Ramos (cell line): Measurements from ENCODE around the gene DHCR24.

ENCODE experiments used
- in situ Hi-C: fragments of 300-500 bp; cut with MboI; formaldehyde crosslinking; loops from one replicate; pipeline ENCODE4 v1.14.3; 2022; ENCODE audit warnings: low sequenced_read_pairs; ENCODE audit not compliant: unreplicated experiment

The DHCR24 gene

DNA sequence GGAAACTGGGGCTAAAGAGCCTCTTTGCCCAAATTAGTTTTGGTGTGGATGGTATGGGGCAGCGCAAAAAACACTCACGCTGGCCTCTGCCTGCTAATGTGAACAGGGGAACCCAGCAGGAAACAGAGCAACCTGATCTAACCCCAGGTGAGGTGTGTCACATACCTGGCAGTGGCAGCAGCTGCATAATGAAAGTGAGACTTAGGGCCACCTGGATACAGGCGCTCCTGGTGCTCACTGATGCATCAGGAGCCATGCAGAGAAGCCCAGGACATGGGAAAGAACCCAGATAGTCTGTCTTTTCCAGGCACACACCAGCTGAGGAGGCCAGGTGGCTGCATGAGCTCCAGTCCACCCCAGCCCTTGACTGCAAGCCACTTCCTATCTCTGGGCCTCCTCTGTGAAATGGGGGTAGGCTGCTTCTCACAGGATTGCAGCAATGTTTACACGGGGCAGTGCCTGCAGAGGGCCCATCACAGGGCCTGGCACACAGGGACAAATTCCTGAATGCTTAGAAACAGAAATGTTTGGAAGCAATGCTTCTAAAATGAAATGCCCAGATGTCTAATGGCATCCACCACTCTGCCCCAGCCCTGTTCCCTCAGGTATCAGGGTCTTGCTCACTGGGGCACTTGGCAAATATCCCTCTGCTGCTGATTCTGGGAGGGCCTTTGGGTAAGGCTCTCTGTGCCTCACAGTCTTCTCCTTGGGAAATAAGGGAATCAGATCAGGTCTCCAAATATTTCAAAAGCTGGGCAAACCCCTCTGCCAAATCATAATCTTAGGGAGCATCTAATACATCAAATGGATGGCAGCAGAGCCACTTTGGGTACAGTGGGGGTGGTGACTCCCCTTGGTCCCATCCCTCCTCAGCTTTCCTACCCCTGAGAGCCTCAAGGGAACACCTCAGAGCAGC is 19.9 kb downstream of the DHCR24 start:
- in situ Hi-C loops = no loop called here

DNA sequence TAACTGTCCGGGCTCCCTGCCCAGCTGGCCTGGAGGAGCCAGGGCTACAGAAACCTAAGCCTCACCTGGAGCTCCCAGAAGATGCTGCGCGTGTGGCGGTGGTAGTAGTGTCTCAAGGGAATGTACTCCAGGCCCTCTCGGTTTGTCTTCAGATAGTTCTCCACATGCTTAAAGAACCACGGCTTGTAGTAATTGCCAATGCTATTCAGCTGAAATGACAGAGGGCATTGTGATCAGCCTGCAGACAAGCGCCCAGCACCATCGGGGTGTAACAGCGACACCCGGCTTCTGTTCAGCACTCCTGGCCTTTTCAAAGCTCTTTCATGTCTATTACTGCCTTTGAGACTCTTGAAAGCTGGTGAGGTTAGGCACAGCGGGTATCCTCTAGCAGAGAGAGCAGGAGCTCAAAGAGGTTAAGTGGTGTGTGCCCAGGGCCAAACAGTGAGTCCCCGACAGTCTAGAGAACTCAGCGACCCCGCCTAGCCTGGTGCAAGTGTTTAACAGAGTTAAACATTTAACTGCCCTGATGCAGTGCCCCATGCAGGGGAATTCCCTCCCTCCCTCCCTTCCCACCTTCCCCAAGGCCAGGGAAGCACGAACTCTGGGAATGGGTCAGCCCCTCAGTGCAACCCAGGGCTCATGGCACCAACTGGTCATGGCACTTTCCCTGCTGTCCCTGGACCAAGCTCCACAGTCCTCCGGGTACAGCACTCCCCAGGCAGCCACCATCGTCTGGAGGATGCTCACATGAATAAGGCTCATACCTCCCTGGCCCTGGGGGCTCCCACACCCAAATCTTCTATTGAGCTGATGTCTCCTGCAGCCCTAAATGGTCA is 21.5 kb downstream of the DHCR24 start:
- in situ Hi-C loops = no loop called here

DNA sequence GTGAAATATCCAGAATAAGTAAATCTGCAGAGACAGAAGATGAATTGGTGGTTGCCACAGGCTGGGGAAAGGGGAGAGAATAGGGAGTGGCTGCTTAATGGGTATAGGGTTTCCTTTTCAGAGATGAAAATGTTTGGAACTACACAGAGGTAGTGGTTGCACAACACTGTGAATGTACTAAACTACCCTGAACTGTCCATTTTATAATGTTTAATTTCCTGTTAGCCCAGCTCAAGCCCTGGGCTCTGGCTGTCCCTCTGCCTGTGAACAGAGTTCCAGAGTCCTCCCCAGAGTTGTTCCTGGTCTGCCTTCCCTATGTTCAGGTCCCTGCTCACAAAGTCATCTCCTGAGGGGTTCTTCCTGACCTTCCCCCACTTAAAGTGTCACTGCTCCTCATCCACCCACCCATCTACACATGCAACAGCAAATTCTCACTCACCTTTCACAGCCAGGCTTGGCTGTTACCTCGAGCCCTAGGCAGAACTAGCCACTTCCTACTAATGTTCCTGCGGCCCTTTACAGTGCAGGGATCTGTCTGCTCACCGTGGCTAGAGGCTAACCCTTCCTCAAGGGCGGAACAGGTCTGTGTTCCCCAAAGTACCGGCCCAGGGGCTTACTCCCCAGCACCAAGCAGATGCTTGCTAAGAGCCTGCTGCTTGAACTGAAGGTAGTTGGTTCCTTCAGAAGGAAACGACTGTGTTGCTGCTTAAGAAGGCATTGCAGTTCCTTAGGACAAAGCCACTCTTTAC is 22.4 kb downstream of the DHCR24 start:
- in situ Hi-C loops = no loop called here

DNA sequence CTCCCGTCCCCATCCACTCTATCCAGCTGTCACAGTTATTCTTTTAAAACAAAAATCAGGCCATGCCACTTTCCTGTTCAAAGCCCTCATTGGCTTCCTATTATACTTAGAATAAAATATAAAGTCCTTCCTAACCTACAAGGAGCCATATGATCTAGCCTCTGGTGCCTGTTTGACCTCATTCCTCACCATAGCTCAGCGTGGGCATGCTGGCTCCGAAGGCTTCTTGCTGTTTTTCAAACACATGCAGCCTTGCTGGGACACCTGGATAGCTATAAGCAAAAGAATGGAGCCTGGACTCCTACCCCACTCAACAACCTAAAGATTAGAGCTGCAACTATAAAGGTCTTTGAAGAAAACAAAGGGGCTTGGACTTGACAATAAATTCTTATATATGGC is 23.7 kb downstream of the DHCR24 start:
- in situ Hi-C loops = no loop called here

DNA sequence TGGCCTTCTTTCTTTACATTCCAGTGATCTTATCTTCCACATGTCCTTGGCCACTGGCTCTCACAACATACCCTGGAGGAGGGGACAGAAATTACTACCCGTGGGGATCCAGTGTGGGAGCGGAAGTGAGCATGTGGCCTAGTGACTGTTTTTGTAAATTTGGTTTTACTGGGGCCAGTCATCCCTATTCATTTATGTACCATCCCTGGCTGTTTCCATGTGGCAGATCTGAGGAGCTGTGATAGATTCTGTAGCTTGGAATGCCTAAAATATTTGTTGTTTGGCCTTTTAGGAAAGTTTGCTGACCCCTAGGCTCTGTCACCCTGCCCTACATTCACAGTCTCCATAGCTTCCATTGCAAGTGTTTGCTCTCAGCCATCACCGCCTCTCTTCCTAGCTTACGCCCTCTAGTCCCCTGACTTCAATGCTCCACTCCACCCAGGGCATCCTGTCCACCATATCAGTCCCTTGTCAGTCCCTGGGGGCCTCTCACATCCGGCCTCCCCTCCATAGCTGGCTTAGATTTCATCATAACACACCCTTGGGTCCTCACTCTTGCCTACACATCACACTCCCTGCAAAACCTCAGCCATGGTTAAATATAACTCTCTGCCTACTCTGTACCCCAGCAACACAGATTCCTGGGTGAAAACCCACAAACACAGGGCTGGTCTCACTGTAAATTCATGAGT is 25.8 kb downstream of the DHCR24 start:
- in situ Hi-C loops = no loop called here

DNA sequence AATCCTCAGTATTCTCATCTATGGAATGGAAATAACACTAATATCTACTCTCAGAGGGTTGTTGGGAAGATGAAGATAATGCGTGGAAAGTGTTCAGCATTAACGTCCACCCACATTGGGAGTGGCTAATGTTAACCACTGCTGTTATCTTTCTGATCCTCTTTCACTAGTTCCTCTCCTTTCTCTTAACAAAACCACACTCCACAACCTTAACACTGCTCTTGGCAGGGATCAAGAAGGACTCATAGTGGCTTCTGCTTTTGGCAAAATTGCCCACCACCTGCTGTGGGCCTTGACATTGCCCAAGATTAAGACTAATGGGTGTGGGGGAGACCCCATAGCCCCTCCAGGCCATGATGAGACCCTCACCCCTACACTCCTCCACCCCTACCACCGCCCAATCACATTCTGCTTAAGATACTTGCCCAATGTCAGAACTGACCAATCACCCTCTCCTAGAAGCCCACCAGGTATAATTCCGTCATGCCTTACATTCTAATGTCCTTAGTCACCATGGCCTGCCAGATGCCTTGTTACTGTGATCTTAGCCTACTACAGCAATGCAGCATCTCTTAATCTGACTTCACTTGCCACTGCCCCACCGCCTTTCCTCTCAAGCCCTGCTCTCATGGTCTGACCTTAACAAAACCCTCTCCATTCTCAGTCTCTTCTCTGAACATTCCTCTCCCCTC is 27.1 kb downstream of the DHCR24 start:
- in situ Hi-C loops = no loop called here

DNA sequence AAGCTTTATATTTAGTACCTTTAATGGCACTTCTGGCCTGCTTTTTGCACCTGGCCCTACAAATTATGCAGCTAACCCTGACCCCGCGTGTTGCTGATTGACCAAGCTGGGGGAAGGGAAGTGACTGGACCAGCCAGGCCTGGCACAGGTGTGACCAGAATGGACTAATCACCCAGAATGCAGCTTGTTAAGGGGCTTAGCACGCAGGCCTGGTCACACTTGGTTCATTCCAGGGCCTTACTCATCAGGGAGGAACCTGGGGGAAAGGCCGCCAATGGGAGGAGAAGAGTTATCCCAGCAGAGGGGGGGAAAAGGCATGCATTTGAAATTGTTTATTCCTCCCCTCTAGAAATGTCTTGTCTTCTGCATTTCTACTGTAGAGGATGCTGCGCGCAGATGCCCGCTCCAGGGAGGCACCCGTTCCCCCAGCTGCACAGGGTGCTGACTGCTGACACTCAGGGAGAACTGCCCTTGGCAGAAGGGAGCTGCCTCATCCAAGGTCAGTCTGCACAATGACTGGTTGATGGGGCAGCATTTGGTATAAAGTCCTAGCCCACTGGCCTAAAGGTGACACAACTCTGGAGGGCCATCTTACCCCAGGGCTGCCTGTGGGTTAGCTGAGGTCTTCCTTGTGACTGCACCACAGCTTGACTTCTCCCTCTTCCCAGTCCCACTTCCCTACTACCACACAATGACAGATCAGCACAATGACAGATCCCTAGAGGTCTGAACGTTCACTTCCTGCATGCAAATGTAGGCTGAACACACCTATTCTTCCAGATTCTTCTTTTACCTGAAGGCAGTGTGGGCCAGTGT is 29.0 kb downstream of the DHCR24 start:
- in situ Hi-C loops = no loop called here

DNA sequence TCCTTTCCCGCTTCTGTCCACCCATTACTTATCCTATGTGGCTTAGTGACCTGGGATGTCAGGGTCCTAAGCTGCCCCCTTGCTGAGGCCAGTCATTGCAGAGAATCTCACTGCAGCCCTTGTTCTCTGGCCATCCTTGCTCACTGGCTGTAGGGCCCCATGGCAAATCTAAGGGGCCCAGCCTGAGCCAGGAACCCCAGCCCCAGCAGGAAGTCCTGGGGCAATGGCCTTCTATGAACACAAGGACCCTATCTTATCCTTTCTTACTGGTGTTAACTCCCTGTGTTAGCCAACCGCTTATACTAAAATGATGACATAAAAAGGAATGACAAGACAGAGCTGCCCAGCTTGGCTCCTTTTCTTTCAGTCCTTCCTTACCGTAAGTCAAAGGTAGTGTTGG is 29.9 kb downstream of the DHCR24 start:
- in situ Hi-C loops = no loop called here

DNA sequence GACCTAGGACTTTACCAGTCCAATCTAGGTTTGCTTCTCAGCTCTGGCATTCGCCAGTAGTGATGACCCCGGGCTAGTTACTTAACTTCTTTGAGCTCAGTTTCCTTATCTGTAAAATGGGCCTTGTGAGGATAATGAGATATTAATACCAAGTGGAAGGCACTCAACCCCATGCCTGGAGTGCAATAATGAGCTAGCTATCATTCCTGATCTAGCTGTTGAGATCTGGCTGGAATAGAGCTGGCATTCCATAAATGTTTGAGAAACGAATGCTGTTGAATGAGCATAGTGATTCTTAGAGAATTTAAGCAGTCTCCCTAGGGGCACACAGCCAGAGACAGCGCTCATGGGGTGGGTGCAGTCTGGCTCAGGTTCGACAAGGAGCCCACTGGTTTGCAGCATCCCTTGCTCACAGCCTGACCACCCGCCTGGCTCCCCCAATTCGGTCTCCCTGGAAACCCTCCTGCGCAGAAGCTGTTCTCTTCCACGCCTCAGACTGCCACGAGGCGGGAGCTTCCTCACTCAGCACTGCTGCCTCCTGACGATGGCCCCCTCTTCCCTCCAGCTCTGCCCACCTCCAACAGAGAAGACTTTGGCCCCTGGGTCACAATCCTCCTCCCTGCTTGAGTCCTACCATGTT is 32.5 kb downstream of the DHCR24 start:
- in situ Hi-C loops = no loop called here

DNA sequence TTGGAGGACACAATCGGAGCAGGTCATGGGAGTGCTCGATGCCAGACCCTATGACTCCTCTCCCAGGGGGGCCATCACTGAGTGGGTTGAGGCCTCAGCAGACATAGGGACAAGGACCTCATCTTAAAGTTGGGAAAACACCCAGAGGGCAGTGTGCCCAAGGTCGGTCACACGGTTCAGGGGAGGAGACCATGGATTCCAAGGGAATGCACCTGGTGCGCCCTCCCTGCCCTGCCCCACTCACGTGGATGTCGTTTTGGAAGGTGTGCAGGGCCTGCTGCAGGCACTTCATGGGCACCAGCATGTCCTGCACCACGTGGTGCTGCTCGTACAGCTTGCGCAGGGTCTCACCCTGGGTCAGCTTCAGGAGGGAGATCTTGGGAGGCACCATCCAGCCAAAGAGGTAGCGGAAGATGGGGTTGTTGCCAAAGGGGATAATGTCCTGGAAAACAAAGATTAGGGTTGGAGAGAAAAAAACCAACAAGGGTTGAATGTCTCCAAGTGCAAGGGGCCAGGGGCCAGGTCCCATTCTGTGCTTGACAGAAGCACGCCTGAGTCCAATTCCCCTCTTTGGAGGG is 33.1 kb downstream of the DHCR24 start:
- in situ Hi-C loops = no loop called here

DNA sequence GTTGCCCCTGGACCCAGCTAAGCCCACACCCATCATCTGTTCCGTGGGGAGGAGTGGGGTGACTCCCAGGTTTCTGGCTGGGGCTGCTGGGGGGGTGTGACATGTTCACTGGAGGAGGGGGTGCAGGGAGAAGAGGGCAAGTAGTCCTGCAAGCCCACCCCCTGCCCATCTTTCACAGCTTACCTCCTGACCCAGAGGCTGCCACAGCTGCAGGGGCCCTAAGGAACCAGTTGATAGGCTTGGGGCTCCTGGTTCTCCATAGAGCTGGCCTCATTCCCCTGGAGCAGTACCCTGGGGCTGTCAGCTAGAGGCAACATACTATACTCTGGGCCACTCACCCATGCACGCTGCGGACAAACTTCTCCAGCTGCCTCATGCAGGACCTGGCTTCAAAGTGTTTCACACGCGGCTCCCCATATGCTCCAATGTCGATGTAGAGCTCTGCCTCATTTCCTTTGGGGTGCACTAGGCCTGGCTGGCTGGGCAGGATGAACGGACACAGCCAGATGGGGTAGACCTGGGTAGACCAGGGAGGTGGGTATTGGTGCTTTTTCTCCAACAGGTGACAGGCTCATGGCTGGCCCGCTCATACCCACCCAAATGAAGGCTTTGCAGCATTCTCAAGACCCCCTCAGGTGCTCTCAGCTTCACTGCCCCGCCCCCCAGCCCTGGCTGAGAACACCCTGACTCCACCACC is 33.8 kb downstream of the DHCR24 start:
- in situ Hi-C loops = no loop called here

DNA sequence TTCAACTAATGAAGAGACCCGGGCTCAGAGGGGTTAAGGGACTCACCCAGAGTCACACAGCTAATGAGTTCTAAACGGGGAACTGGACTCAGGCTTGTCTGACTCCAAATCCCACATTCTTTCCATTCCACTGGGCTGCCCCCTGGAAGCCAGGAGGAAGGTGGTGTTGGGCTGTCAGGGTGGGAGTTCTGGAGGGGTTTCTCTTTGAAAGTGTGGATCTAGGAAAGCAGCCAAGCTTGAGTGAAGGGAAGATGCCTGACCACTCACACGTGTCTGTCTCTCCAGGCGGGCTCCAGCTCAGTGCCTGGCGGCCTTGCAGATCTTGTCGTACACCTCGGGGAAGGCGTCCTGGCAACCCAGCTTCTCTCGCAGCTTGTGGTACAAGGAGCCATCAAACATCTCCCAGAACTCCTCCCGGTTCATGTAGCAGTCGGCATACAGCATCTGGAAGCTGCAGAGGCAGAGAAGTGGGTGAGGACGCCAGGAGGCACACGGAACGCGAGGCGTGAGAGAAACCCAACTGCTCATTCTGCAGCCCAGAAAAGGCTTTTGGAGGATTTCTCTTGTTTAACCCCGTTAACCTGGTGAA is 35.0 kb downstream of the DHCR24 start:
- in situ Hi-C loops = no loop called here

DNA sequence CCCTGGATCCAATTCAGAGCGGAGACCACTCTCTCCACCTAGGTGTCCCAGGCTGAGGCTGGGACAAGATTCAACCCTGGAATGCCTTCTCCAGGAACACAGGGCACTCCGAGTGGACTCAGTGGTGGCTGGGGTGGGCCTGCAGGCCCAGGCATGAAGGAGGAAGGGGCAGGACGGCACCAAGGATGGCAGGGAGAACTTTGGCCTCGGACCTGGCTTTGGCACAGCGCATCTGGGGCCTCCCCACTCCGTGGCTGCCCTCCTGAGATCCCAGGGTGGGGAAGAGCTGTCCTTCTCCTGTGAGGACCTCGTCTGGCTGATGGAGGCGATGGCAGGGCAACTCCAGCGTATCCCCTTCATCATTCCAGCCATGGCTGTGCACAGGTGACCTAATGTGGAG is 35.6 kb downstream of the DHCR24 start:
- in situ Hi-C loops = no loop called here

DNA sequence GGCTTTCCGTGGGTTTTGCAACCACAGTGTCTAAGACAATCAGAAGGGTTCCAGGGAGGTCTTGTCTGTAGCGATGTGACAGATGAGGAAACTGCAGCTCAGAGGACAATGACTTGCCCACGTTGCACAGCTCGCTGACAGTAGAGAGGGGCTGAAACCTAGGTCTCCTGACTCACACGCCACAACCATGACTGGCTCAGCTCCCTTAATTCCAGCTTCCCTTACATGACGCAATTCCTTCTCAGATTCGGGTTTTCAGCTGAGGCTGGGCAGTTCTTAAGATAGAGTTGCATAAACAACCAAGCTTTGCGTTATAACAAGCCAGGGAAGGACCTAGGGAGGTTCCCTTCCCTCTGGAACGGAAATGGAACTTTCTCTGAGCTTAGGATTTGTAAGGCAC is 36.3 kb downstream of the DHCR24 start:
- in situ Hi-C loops = no loop called here

DNA sequence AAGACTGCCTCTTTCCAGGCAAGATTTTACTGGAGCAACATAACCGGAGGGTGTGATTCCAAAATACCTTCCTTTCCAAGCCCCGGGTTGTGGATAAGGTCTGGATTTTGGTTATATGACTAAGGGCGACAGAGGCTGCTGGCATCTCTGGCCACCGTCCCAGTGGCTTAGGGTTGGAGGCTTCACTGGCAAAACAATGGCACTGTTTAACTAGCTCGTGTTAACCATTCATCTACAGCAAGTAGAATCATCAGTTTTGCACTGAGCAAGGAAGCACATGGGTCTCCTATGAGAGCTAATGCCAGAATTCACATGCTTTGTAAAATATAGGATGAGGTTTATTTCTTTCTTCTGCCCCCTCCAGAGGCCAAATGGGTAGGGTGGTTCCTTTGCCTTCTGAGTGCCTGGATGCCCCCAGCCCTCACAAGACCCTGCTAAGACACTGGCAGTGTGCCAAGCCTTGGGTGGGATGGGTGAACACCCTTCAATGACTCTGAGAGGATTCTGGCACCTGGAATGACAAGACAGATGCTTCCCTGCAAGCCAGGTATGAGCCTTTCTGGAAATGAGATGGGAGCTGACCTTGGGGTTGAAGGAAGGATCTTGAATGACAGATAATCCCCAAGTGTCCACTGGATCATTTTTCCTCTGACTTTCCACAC is 36.8 kb downstream of the DHCR24 start:
- in situ Hi-C loops = no loop called here

DNA sequence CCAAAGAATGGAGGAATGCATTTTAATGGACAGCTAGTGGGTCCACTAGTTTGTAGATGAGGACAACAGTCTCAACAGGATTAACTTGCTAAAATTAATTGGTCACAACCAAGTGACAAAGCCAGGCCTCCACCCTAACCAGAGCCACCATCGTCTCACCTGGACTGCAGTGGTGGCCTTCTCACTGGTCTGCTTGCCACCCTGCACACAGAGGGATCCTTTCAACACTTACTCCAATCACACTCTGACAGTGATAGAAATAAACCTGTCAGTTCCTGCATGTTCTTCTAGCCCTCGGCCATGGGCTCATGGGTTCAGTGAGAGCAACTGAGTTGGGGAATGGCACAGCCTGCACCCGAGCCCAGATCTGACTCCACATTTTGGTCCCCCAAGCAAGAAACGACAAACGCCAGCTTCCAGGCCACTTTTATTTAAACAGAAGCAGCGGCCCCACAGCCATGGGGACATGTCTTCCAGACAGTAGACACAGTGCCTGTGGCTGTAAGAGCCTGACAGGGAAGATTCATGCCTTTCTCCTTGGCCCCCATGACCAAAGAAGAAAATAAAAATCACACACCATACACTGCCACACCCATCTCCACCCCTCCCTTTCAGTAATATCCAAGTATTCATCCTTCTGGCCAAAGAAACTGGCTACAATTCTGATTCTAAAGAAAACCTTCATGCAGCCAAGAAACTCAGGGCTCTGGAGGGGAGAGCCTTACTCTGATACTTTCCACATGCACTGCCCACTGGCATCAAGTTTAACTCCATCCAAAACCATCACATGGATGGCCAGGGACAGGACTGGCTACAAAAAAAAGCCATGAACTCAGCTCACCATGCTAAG is 37.6 kb downstream of the DHCR24 start:
- in situ Hi-C loops = no loop called here
